HepG2 (cell line): ENCODE measurements around the gene VAPB. TPM values are rescaled to one million over a fixed set of nuclear protein-coding genes. Genes with fewer than 3 reads are reported as not detected.

Source experiments
- AFF4 ChIP-seq: sonication (generic); formaldehyde crosslinking; IDR thresholded peaks from 2 replicates; pipeline ENCODE4 v1.4.0; 2020; ENCODE audit warnings: missing genetic modification reagents
- ARID2 ChIP-seq: sonication (generic); formaldehyde crosslinking; IDR thresholded peaks from 2 replicates; pipeline ENCODE4 v1.8.1; 2022; ENCODE audit warnings: mild to moderate bottlenecking, missing genetic modification reagents, borderline replicate concordance
- FLYWCH1 ChIP-seq: sonication (generic); formaldehyde crosslinking; IDR thresholded peaks from 2 replicates; pipeline ENCODE4 v1.8.1; 2023; ENCODE audit warnings: mild to moderate bottlenecking, missing genetic modification reagents
- GFI1 ChIP-seq: sonication (generic); formaldehyde crosslinking; IDR thresholded peaks from 2 replicates; pipeline ENCODE4 v1.5.0; 2020; ENCODE audit warnings: missing genetic modification reagents, mild to moderate bottlenecking, borderline replicate concordance
- GLI4 ChIP-seq: sonication (generic); formaldehyde crosslinking; IDR thresholded peaks from 2 replicates; pipeline ENCODE4 v1.5.1; 2020; ENCODE audit warnings: missing genetic modification reagents, mild to moderate bottlenecking, moderate library complexity, borderline replicate concordance
- GPN1 ChIP-seq: sonication (generic); formaldehyde crosslinking; IDR thresholded peaks from 2 replicates; pipeline ENCODE4 v1.5.1; 2020; ENCODE audit warnings: missing genetic modification reagents, borderline replicate concordance
- ISL2 ChIP-seq: sonication (generic); formaldehyde crosslinking; IDR thresholded peaks from 2 replicates; pipeline ENCODE4 v1.5.0; 2020; ENCODE audit warnings: missing genetic modification reagents
- KDM5B ChIP-seq: sonication (generic); formaldehyde crosslinking; IDR thresholded peaks from 2 replicates; pipeline ENCODE4 v1.4.0; 2020; ENCODE audit warnings: missing genetic modification reagents, mild to moderate bottlenecking, borderline replicate concordance
- KMT2B ChIP-seq: IDR thresholded peaks from 2 replicates; pipeline ENCODE4 v1.6.1; 2016; ENCODE audit warnings: missing genetic modification reagents, missing compliant biosample characterization
- MED8 ChIP-seq: sonication (generic); formaldehyde crosslinking; IDR thresholded peaks from 2 replicates; pipeline ENCODE4 v1.8.1; 2023; ENCODE audit warnings: mild to moderate bottlenecking, missing genetic modification reagents; ENCODE audit not compliant: insufficient replicate concordance
- NR2F1 ChIP-seq, 2 experiments: fragments of 450-650 bp in 1 of 2; formaldehyde crosslinking in 1 of 2; IDR thresholded peaks; 2 replicates each; pipeline versions ENCODE4 v1.5.0 to v1.6.1; 2016 to 2020; ENCODE audit warnings: mild to moderate bottlenecking in 1 of 2, missing compliant biosample characterization in 1 of 2, missing genetic modification reagents in 1 of 2, moderate library complexity in 1 of 2
- PCBP1 ChIP-seq: fragments of 200-400 bp; formaldehyde crosslinking; IDR thresholded peaks from 2 replicates; pipeline ENCODE4 v1.6.1; 2017; ENCODE audit warnings: mild to moderate bottlenecking, low read depth, low read length, borderline replicate concordance
- SMC3 ChIP-seq: IDR thresholded peaks from 2 replicates; pipeline ENCODE4 v1.6.1; 2011; ENCODE audit warnings: low read length, improper control_type of control experiment
- SNAPC4 ChIP-seq: sonication (generic); formaldehyde crosslinking; IDR thresholded peaks from 2 replicates; pipeline ENCODE4 v1.4.0; 2020; ENCODE audit warnings: mild to moderate bottlenecking, missing genetic modification reagents
- SP4 ChIP-seq: sonication (generic); formaldehyde crosslinking; IDR thresholded peaks from 2 replicates; pipeline ENCODE4 v1.8.1; 2023; ENCODE audit warnings: mild to moderate bottlenecking, missing genetic modification reagents
- SRSF1 ChIP-seq: fragments of 200-400 bp; formaldehyde crosslinking; optimal IDR thresholded peaks from 2 replicates; pipeline ENCODE3; 2017; ENCODE audit warnings: mild to moderate bottlenecking, low read depth, low read length, moderate library complexity
- TEAD2 ChIP-seq: sonication (generic); formaldehyde crosslinking; IDR thresholded peaks from 2 replicates; pipeline ENCODE4 v1.9.0; 2021; ENCODE audit warnings: missing genetic modification reagents
- ZNF12 ChIP-seq: sonication (generic); formaldehyde crosslinking; IDR thresholded peaks from 2 replicates; pipeline ENCODE4 v1.5.0; 2020; ENCODE audit warnings: missing genetic modification reagents
- ZNF468 ChIP-seq: sonication (generic); formaldehyde crosslinking; IDR thresholded peaks from 2 replicates; pipeline ENCODE4 v1.8.0; 2022; ENCODE audit warnings: mild to moderate bottlenecking, moderate library complexity, missing genetic modification reagents
- ZNF567 ChIP-seq: sonication (generic); formaldehyde crosslinking; IDR thresholded peaks from 2 replicates; pipeline ENCODE4 v1.8.1; 2023; ENCODE audit warnings: mild to moderate bottlenecking, missing genetic modification reagents, borderline replicate concordance
- ZNF607 ChIP-seq: sonication (generic); formaldehyde crosslinking; IDR thresholded peaks from 2 replicates; pipeline ENCODE4 v1.5.1; 2020; ENCODE audit warnings: missing genetic modification reagents, mild to moderate bottlenecking, borderline replicate concordance
- polyA plus RNA-seq, 8 experiments: library from polyadenylated mRNA; depleted of rRNA in 3 of 8; stranded (reverse) in 7 of 8; unstranded in 1 of 8; fragments of >200 nt; fragmentation: Illumina TruSeq in 4 of 8; extraction: Trizol in 4 of 8; gene quantifications; 2 replicates each; pipeline versions ENCODE4 v1.2.1 to v1.2.3, GENCODE V29; 2011 to 2016; ENCODE audit warnings: low read depth in 4 of 8, missing spikeins in 1 of 8, mixed read lengths in 1 of 8; ENCODE audit not compliant: insufficient read depth in 1 of 8
- total RNA-seq, 5 experiments: library from RNA; depleted of rRNA; stranded (reverse); fragments of >200 nt; fragmentation: Illumina TruSeq; extraction: Trizol; gene quantifications; 2 replicates each; pipeline ENCODE4 v1.2.3, GENCODE V29; 2016; ENCODE audit warnings: low read depth in 1 of 5

VAPB gene
- total and polyA plus RNA-seq, 2 of the 13 experiments (the other 11 are each of a cell fraction or from before 2014, with no cell fraction given): 18.6 to 48.5 TPM

- no peak for TF ChIP-seq AFF4
- TF ChIP-seq SP4 (CRISPR knock-in tag): no peak
- no peak for TF ChIP-seq FLYWCH1 (CRISPR knock-in tag)
- TF ChIP-seq SMC3: no peak
- TF ChIP-seq ARID2 (CRISPR knock-in tag): no peak; the same call in 1 of the 2 replicates
- TF ChIP-seq NR2F1 (CRISPR knock-in tag; IDR thresholded peaks at IDR 0.05): no peak
- peak; percentile 77; the same call in 1 of the 2 replicates for TF ChIP-seq TEAD2
- TF ChIP-seq ISL2 (CRISPR knock-in tag): 0 out of 2 replicates have a peak, but pooled peaks have one; percentile 54
- TF ChIP-seq ZNF12 (CRISPR knock-in tag): no peak
- TF ChIP-seq PCBP1: no peak
- peak; percentile 56; the same call in 1 of the 2 replicates for TF ChIP-seq ZNF607 (CRISPR knock-in tag)
- TF ChIP-seq ZNF567 (CRISPR knock-in tag): no peak
- no peak for TF ChIP-seq GPN1
- TF ChIP-seq GLI4 (CRISPR knock-in tag): peak; percentile 77; the same call in 1 of the 2 replicates
- peak; percentile 58; the same call in 1 of the 2 replicates for TF ChIP-seq KDM5B (CRISPR knock-in tag)
- TF ChIP-seq ZNF468 (CRISPR knock-in tag): no peak
- no peak for TF ChIP-seq MED8 (CRISPR knock-in tag)
- TF ChIP-seq GFI1 (CRISPR knock-in tag): no peak; the same call in 1 of the 2 replicates
- peak; percentile 64 for TF ChIP-seq KMT2B (CRISPR knock-in tag)
- TF ChIP-seq SRSF1: peak; percentile 72
- no peak for TF ChIP-seq SNAPC4 (CRISPR knock-in tag)
Observed at GRCh38 chr20:58389324-58389967, 417 bp downstream of the VAPB start (continued).
